Measurements from ENCODE around the gene FASLG.

Gene FASLG

DNA sequence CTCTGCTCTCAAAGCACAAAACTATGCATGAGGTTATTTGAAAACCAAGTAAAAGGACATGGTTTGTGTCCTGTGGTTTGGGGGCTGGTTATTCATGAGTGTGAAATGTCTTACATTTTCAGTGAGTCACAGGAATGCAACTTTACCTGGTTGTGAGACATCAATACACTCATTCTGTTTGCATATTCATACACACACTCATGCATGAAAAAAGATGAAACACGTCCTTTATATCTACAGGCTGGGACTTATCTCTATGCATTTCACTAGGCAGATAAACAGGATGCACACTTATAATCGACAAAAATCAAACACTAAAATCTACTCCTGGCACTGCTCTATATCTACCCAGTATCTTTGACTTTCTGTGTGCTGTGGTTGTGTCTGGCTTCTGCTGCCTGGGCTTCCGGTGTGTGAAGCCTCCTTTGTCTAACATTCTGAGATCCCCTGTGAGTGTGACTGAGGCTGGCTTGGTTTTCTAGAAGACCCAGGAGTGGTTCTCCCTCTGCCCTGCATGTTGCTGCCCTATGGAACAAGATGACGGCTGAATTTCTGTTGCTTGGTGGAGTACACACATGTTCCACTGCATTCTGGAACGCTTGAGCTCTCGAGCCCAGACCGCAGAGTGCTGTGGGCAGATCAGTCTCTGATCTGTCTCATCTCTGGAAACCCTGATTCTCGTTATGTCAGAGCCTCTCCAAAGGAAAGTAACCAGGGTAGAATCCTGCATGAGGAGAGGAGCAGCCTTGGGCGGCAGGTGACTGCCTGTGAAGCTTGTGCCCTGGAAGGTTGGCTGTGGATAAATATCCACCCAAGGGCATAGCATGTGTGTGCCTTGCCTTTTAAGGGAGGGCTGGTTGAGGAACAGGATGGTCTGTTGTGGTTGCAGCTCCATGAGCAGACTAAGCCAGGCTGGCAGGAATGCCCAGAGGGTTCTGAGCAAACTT is 19.7 kb upstream of the FASLG start:
- TF ChIP-seq FOXP2 (optimal IDR thresholded peaks at IDR 0.05; ENCODE audit: borderline replicate concordance, extremely low read depth, extremely low read length, insufficient read depth) = no peak
- no peak for TF ChIP-seq SIN3A (IDR thresholded peaks at IDR 0.05; ENCODE audit: borderline replicate concordance, insufficient read depth, low read length)
- no peak for TF ChIP-seq POLR2AphosphoS5 (IDR thresholded peaks at IDR 0.05; ENCODE audit: low read depth, low read length)
- no peak for TF ChIP-seq TAF1 (IDR thresholded peaks at IDR 0.05; ENCODE audit: borderline replicate concordance, insufficient read depth, low read length)
- TF ChIP-seq, protein P1, sequence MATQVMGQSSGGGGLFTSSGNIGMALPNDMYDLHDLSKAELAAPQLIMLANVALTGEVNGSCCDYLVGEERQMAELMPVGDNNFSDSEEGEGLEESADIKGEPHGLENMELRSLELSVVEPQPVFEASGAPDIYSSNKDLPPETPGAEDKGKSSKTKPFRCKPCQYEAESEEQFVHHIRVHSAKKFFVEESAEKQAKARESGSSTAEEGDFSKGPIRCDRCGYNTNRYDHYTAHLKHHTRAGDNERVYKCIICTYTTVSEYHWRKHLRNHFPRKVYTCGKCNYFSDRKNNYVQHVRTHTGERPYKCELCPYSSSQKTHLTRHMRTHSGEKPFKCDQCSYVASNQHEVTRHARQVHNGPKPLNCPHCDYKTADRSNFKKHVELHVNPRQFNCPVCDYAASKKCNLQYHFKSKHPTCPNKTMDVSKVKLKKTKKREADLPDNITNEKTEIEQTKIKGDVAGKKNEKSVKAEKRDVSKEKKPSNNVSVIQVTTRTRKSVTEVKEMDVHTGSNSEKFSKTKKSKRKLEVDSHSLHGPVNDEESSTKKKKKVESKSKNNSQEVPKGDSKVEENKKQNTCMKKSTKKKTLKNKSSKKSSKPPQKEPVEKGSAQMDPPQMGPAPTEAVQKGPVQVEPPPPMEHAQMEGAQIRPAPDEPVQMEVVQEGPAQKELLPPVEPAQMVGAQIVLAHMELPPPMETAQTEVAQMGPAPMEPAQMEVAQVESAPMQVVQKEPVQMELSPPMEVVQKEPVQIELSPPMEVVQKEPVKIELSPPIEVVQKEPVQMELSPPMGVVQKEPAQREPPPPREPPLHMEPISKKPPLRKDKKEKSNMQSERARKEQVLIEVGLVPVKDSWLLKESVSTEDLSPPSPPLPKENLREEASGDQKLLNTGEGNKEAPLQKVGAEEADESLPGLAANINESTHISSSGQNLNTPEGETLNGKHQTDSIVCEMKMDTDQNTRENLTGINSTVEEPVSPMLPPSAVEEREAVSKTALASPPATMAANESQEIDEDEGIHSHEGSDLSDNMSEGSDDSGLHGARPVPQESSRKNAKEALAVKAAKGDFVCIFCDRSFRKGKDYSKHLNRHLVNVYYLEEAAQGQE (IDR thresholded peaks at IDR 0.05; ENCODE audit: insufficient read depth in 1 of 2, low read depth in 2 of 2, low read length in 2 of 2) = no peak

DNA sequence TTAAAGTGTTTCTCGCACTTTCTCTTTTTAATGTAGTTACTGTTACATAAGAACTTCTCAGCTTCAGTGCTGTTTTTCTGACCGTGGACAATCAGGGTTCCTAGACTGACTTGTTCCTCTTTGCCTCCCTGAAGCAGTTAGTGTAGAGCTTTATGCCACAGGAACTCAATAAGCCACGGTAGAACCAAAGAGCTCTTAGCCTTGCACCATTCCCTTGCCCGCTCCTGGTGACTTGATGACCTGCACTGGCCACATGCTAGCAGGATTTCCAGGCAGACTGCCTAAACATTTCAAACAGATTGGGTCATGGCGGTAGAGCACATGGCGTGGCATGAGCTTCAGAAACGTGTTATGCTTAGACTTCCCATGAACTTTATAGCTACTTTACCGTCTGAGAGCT is 18.8 kb upstream of the FASLG start:
- TF ChIP-seq SIN3A (IDR thresholded peaks at IDR 0.05; ENCODE audit: borderline replicate concordance, insufficient read depth, low read length) = no peak

DNA sequence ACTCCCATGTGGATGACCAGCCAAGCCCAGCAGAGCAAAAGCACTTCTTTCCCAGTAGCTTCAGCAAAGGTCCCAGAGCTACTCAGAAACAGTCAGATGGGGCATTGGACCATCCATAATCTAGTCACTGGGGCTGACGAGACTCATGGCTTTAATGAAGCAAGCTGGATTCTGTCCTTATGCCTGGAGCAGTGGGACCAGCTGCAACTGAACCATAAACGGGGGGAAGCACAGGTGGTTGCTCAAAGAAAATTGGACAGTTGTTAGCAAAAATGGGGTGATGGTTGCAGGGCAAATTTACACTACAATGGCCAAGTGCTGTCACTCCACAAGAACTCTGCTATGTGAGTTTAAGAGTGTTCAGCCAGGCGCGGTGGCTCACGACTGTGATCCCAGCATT is 17.4 kb upstream of the FASLG start:
- no peak for TF ChIP-seq TAF1 (IDR thresholded peaks at IDR 0.05; ENCODE audit: borderline replicate concordance, insufficient read depth, low read length)
- TF ChIP-seq SIN3A (IDR thresholded peaks at IDR 0.05; ENCODE audit: borderline replicate concordance, insufficient read depth, low read length) = no peak
- TF ChIP-seq POLR2AphosphoS5 (IDR thresholded peaks at IDR 0.05; ENCODE audit: low read depth, low read length) = no peak
- TF ChIP-seq, protein P1 (IDR thresholded peaks at IDR 0.05; ENCODE audit: insufficient read depth in 1 of 2, low read depth in 2 of 2, low read length in 2 of 2) = no peak
- no peak for TF ChIP-seq FOXP2 (optimal IDR thresholded peaks at IDR 0.05; ENCODE audit: borderline replicate concordance, extremely low read depth, extremely low read length, insufficient read depth)

DNA sequence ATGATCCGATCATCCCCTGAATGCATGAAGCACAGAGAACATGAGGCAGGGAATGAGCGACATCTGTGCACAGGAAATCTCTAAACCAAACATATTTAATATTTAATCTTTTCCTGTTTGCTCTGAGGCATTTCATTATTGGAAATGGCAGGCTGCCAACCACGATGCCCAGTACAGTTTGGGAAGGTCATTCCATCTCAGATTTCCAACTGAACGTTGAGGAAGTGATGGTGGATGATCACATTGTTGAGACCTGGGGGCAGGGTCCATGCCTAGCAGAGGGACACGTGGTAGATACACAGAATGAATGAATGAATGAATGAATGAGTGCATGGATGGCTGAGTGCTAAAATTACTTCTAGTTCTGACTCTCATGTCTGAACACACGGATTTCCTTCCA is 15.9 kb upstream of the FASLG start:
- TF ChIP-seq SIN3A (IDR thresholded peaks at IDR 0.05; ENCODE audit: borderline replicate concordance, insufficient read depth, low read length) (no peak), POLR2AphosphoS5 (IDR thresholded peaks at IDR 0.05; ENCODE audit: low read depth, low read length) (no peak), TAF1 (IDR thresholded peaks at IDR 0.05; ENCODE audit: borderline replicate concordance, insufficient read depth, low read length) (no peak), FOXP2 (optimal IDR thresholded peaks at IDR 0.05; ENCODE audit: borderline replicate concordance, extremely low read depth, extremely low read length, insufficient read depth) (no peak)
- TF ChIP-seq, protein P1 (IDR thresholded peaks at IDR 0.05; ENCODE audit: insufficient read depth in 1 of 2, low read depth in 2 of 2, low read length in 2 of 2) = no peak

DNA sequence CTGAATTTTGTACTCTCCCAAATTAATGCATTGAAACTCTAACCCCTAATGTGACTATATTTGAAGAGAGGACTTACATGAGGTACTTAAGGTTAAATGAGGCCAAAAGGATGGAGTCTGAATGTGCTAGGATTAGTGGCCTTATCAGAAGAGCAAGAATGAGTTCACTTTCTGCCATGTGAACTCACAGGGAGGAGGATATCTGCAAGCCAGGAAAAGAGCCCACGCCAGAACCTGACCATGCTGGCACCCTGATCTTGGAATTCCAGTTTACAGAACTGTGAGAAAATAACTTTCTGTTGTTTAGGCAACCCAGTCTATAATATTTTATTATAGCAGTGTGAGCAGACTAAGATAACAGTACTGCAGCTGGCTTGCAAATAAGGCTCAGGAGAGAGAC is 12.2 kb upstream of the FASLG start:
- TF ChIP-seq TAF1 (IDR thresholded peaks at IDR 0.05; ENCODE audit: borderline replicate concordance, insufficient read depth, low read length) (no peak), FOXP2 (optimal IDR thresholded peaks at IDR 0.05; ENCODE audit: borderline replicate concordance, extremely low read depth, extremely low read length, insufficient read depth) (no peak), SIN3A (IDR thresholded peaks at IDR 0.05; ENCODE audit: borderline replicate concordance, insufficient read depth, low read length) (no peak), POLR2AphosphoS5 (IDR thresholded peaks at IDR 0.05; ENCODE audit: low read depth, low read length) (no peak)
- TF ChIP-seq, protein P1 (IDR thresholded peaks at IDR 0.05; ENCODE audit: insufficient read depth in 1 of 2, low read depth in 2 of 2, low read length in 2 of 2) = no peak
